ENCODE results near the gene TIMP4. TPM values are rescaled to one million over a fixed set of nuclear protein-coding genes. Genes with fewer than 3 reads are reported as not detected.

TIMP4 gene
- polyA plus RNA-seq, 3 donors, result 0.04 TPM; not detected in 2

DNA sequence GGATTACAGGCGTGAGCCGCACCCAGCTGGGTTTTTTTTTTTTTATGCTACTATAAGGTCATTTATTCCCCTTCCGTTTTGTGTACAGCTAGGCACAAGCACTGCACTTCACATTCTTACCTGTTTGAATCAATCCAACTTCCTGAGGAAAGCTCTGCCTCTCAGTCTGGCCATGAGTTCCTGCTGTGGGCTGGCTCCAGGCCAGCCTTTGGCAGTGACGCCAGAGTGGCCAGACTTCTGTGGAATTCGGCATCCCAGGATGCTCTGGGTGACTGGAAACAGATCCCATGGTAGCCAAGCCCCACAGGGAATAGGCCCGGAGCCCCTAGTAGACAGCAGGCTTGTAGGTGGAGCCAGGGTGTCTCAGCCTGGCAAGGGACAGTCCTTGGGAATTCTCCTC lies 21.5 kb upstream of the TIMP4 start:
- no peak for DNase-seq
- no peaks in the 10 kb centered on the region for H3K36me3 ChIP-seq (replicated peaks in 1 of 2; ENCODE audit: control insufficient read depth in 1 of 2, insufficient read depth in 2 of 2, low read length in 2 of 2)
- Mint-ChIP-seq H3K4me1 (peaks cover 46% of the 10 kb centered on the region), H3K27me3 (ENCODE audit: low read depth in 3 of 3) (peaks cover 0 to 4% (median 2%) of the 10 kb centered on the region in 3 donors), H3K9me3 (no peaks in the 10 kb centered on the region), H3K36me3 (no peaks in the 10 kb centered on the region), H3K27ac (peak overlapping the region in 1 of 7 donors; percentile 57), H3K4me3 (no peak overlapping the region)
- H3K9ac ChIP-seq (ENCODE audit: insufficient read depth, low read length, poor library complexity, severe bottlenecking), result no peak overlapping the region
- no peaks in the 10 kb centered on the region for H3K9me3 ChIP-seq (replicated peaks in 1 of 2; ENCODE audit: control insufficient read depth in 1 of 2, insufficient read depth in 1 of 2, low read length in 2 of 2)
- H3K4me2 ChIP-seq (replicated peaks; ENCODE audit: extremely low read depth, low read length, poor library complexity, severe bottlenecking), result no peak overlapping the region
- 32% methylated on average over 3 of the region's 6 CpGs for WGBS (ENCODE audit: insufficient coverage)
- peaks cover 35 to 39% of the 10 kb centered on the region in 2 donors for H3K4me1 ChIP-seq (ENCODE audit: control insufficient read depth in 1 of 2, insufficient read depth in 2 of 2, low read length in 2 of 2)
- no peak overlapping the region for H2AFZ ChIP-seq (ENCODE audit: insufficient read depth, low read depth, low read length, poor library complexity, severe bottlenecking)
- no peak overlapping the region for H3K4me3 ChIP-seq (replicated peaks in 1 of 3; ENCODE audit: low read depth in 2 of 3, low read length in 3 of 3)
- no peaks in the 10 kb centered on the region for H3K79me2 ChIP-seq (ENCODE audit: insufficient read depth, low read length)
- H3K27ac ChIP-seq (ENCODE audit: low read depth in 1 of 2, low read length in 2 of 2), result no peak overlapping the region
- H3K27me3 ChIP-seq (ENCODE audit: control insufficient read depth in 2 of 2, insufficient read depth in 2 of 2, low read length in 2 of 2), result no peaks in the 10 kb centered on the region
- H4K20me1 ChIP-seq (ENCODE audit: insufficient read depth, low read length), result no peaks in the 10 kb centered on the region
- TF ChIP-seq, protein P1, sequence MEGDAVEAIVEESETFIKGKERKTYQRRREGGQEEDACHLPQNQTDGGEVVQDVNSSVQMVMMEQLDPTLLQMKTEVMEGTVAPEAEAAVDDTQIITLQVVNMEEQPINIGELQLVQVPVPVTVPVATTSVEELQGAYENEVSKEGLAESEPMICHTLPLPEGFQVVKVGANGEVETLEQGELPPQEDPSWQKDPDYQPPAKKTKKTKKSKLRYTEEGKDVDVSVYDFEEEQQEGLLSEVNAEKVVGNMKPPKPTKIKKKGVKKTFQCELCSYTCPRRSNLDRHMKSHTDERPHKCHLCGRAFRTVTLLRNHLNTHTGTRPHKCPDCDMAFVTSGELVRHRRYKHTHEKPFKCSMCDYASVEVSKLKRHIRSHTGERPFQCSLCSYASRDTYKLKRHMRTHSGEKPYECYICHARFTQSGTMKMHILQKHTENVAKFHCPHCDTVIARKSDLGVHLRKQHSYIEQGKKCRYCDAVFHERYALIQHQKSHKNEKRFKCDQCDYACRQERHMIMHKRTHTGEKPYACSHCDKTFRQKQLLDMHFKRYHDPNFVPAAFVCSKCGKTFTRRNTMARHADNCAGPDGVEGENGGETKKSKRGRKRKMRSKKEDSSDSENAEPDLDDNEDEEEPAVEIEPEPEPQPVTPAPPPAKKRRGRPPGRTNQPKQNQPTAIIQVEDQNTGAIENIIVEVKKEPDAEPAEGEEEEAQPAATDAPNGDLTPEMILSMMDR (IDR thresholded peaks at IDR 0.05), result no peak
- intact Hi-C loops (cut with micrococcal nuclease), result loop anchor here in 1 of 2 donors (10.0 kb wide), 1 partner anchor 215 kb away; no protein-coding TSS in a partner anchor

DNA sequence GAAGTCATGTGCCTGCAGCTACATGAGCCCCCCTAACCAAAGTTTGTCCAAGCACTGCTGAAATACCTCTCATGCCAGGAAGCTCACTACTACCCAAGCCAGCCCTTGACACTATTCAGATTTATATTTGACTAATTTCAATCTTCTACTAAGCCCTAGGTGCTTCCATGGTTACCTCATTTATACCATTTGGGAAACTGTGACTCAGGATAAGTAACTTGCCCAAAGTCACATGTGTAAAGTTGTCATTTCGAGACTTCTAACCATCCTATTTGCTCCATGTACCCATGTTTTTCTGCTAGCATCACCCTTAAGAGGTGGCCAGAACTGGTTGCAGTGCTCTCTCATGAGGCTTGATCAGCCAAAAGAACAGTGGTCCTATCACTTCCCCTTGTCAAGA lies 20.7 kb upstream of the TIMP4 start:
- no peaks in the 10 kb centered on the region for H3K36me3 Mint-ChIP-seq
- H3K4me3 Mint-ChIP-seq, result no peak overlapping the region
- intact Hi-C loops (cut with micrococcal nuclease), result loop anchor here (5.0 kb wide), 1 partner anchor 42 kb away; no protein-coding TSS in a partner anchor
- WGBS (ENCODE audit: insufficient coverage), result 83% methylated on average over 1 of the region's 1 CpG
- peak in 1 of 3 donors; percentile 29 for DNase-seq
- peaks cover 0 to 4% (median 0%) of the 10 kb centered on the region in 3 donors for H3K27me3 Mint-ChIP-seq (ENCODE audit: low read depth in 3 of 3)
- no peaks in the 10 kb centered on the region for H3K79me2 ChIP-seq (ENCODE audit: insufficient read depth, low read length)
- TF ChIP-seq, protein P1 (IDR thresholded peaks at IDR 0.05), result no peak
- no peak overlapping the region for H3K4me3 ChIP-seq (replicated peaks in 1 of 3; ENCODE audit: low read depth in 2 of 3, low read length in 3 of 3)
- H3K27ac Mint-ChIP-seq, result no peak overlapping the region
- no peak overlapping the region for H3K27ac ChIP-seq (ENCODE audit: low read depth in 1 of 2, low read length in 2 of 2)
- H4K20me1 ChIP-seq (ENCODE audit: insufficient read depth, low read length), result no peaks in the 10 kb centered on the region
- no peak overlapping the region for H3K9ac ChIP-seq (ENCODE audit: insufficient read depth, low read length, poor library complexity, severe bottlenecking)
- no peaks in the 10 kb centered on the region for H3K9me3 Mint-ChIP-seq
- H3K27me3 ChIP-seq (ENCODE audit: control insufficient read depth in 2 of 2, insufficient read depth in 2 of 2, low read length in 2 of 2), result no peaks in the 10 kb centered on the region
- H3K4me1 ChIP-seq (ENCODE audit: control insufficient read depth in 1 of 2, insufficient read depth in 2 of 2, low read length in 2 of 2), result peaks cover 35 to 39% of the 10 kb centered on the region in 2 donors
- H2AFZ ChIP-seq (ENCODE audit: insufficient read depth, low read depth, low read length, poor library complexity, severe bottlenecking), result no peak overlapping the region
- no peak overlapping the region for H3K4me2 ChIP-seq (replicated peaks; ENCODE audit: extremely low read depth, low read length, poor library complexity, severe bottlenecking)
- peaks cover 43% of the 10 kb centered on the region for H3K4me1 Mint-ChIP-seq
- H3K9me3 ChIP-seq (replicated peaks in 1 of 2; ENCODE audit: control insufficient read depth in 1 of 2, insufficient read depth in 1 of 2, low read length in 2 of 2), result no peaks in the 10 kb centered on the region
- no peaks in the 10 kb centered on the region for H3K36me3 ChIP-seq (replicated peaks in 1 of 2; ENCODE audit: control insufficient read depth in 1 of 2, insufficient read depth in 2 of 2, low read length in 2 of 2)
